Peyer's patch (tissue), 4 donors: ENCODE results near the gene LMTK3.

Source experiments
- POLR2A ChIP-seq, 2 donors: fragments of 450-650 bp; IDR thresholded peaks; one replicate each; pipeline ENCODE4 v1.5.1; 2017; ENCODE audit warnings: antibody characterized with exemption in 2 of 2, mild to moderate bottlenecking in 2 of 2, moderate library complexity in 2 of 2
- TF ChIP-seq, protein P1 (sequence below), 6 experiments: fragments of 450-650 bp in 4 of 6; fragments of 200-600 bp in 2 of 6; sonication (generic) in 1 of 6; IDR thresholded peaks; one replicate each; pipeline ENCODE4 v1.5.1; 2017 to 2019; ENCODE audit warnings: antibody characterized with exemption in 6 of 6, mild to moderate bottlenecking in 3 of 6, moderate library complexity in 1 of 6

DNA sequence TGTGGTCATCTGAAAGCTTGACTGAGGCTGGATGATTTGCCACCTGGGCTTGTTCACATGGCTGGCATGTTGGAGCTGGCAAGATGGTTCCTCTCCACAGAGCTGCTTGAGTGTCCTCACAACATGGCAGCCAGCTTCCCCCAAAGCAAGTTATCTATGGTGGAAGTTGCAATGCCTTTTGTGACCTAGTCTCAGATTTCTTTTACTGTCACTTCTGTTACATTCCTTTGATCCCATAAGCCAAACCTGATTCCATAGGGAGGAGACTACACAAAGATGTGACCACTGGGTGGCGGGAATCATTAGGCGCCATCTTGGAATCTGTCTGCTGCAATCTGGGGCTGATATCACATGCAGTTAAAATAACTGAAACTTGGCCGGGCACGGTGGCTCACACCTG is 17.5 kb upstream of the LMTK3 start:
- TF ChIP-seq, protein P1, sequence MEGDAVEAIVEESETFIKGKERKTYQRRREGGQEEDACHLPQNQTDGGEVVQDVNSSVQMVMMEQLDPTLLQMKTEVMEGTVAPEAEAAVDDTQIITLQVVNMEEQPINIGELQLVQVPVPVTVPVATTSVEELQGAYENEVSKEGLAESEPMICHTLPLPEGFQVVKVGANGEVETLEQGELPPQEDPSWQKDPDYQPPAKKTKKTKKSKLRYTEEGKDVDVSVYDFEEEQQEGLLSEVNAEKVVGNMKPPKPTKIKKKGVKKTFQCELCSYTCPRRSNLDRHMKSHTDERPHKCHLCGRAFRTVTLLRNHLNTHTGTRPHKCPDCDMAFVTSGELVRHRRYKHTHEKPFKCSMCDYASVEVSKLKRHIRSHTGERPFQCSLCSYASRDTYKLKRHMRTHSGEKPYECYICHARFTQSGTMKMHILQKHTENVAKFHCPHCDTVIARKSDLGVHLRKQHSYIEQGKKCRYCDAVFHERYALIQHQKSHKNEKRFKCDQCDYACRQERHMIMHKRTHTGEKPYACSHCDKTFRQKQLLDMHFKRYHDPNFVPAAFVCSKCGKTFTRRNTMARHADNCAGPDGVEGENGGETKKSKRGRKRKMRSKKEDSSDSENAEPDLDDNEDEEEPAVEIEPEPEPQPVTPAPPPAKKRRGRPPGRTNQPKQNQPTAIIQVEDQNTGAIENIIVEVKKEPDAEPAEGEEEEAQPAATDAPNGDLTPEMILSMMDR (IDR thresholded peaks at IDR 0.05): no peak
- TF ChIP-seq POLR2A (IDR thresholded peaks at IDR 0.05): no peak
